ENCODE data around the gene CFAP251. TPM values are rescaled to one million over a fixed set of nuclear protein-coding genes. Genes with fewer than 3 reads are reported as not detected.

Gene CFAP251
- polyA plus RNA-seq, 3 donors, result 0.08 to 0.17 TPM; not detected in 1

GRCh38 chr12:121990692-121991603 is 72.6 kb downstream of the CFAP251 start:
- Histone ChIP-seq H3K79me2 (ENCODE audit: insufficient read depth, low read length) (no peaks in the 10 kb centered on the region), H3K4me3 (replicated peaks in 1 of 3; ENCODE audit: low read depth in 2 of 3, low read length in 3 of 3) (no peak overlapping the region), H3K27me3 (ENCODE audit: control insufficient read depth in 2 of 2, insufficient read depth in 2 of 2, low read length in 2 of 2) (no peaks in the 10 kb centered on the region), H3K9me3 (replicated peaks in 1 of 2; ENCODE audit: control insufficient read depth in 1 of 2, insufficient read depth in 1 of 2, low read length in 2 of 2) (no peaks in the 10 kb centered on the region), H3K27ac (ENCODE audit: low read depth in 1 of 2, low read length in 2 of 2) (no peak overlapping the region), H3K4me2 (replicated peaks; ENCODE audit: extremely low read depth, low read length, poor library complexity, severe bottlenecking) (no peak overlapping the region), H3K36me3 (replicated peaks in 1 of 2; ENCODE audit: control insufficient read depth in 1 of 2, insufficient read depth in 2 of 2, low read length in 2 of 2) (no peaks in the 10 kb centered on the region), H3K9ac (ENCODE audit: insufficient read depth, low read length, poor library complexity, severe bottlenecking) (no peak overlapping the region), H4K20me1 (ENCODE audit: insufficient read depth, low read length) (no peaks in the 10 kb centered on the region), H2AFZ (ENCODE audit: insufficient read depth, low read depth, low read length, poor library complexity, severe bottlenecking) (no peak overlapping the region), H3K4me1 (ENCODE audit: control insufficient read depth in 1 of 2, insufficient read depth in 2 of 2, low read length in 2 of 2) (peaks cover 8 to 10% of the 10 kb centered on the region in 2 donors)
- DNase-seq, result no peak
- intact Hi-C loops (cut with micrococcal nuclease), result no loop called here
- no peaks in the 10 kb centered on the region for H3K9me3 Mint-ChIP-seq
- peak overlapping the region in 1 of 7 donors; percentile 89 for H3K27ac Mint-ChIP-seq
- peaks cover 17% of the 10 kb centered on the region for H3K4me1 Mint-ChIP-seq
- H3K4me3 Mint-ChIP-seq, result no peak overlapping the region
- H3K27me3 Mint-ChIP-seq (ENCODE audit: low read depth in 3 of 3), result peaks cover 0 to 2% (median 0%) of the 10 kb centered on the region in 3 donors
- no peak for TF ChIP-seq CTCF (IDR thresholded peaks at IDR 0.05)
- no peaks in the 10 kb centered on the region for H3K36me3 Mint-ChIP-seq
- 75% methylated on average over 3 of the region's 10 CpGs for WGBS (ENCODE audit: insufficient coverage)

- H3K9me3 ChIP-seq (replicated peaks in 1 of 2; ENCODE audit: control insufficient read depth in 1 of 2, insufficient read depth in 1 of 2, low read length in 2 of 2), result no peaks in the 10 kb centered on the region
- peak; percentile 78 to 89 (median 82) for DNase-seq
- H3K27ac ChIP-seq (ENCODE audit: low read depth in 1 of 2, low read length in 2 of 2), result peak overlapping the region in 1 of 2 donors; percentile 67
- peaks cover 8 to 10% of the 10 kb centered on the region in 2 donors for H3K4me1 ChIP-seq (ENCODE audit: control insufficient read depth in 1 of 2, insufficient read depth in 2 of 2, low read length in 2 of 2)
- H3K4me2 ChIP-seq (replicated peaks; ENCODE audit: extremely low read depth, low read length, poor library complexity, severe bottlenecking), result peak overlapping the region; percentile 33
- no peak overlapping the region for H3K4me3 ChIP-seq (replicated peaks in 1 of 3; ENCODE audit: low read depth in 2 of 3, low read length in 3 of 3)
- Mint-ChIP-seq H3K27me3 (ENCODE audit: low read depth in 3 of 3) (peaks cover 1 to 4% (median 2%) of the 10 kb centered on the region in 3 donors), H3K9me3 (no peaks in the 10 kb centered on the region), H3K36me3 (no peaks in the 10 kb centered on the region), H3K4me3 (peak overlapping the region in 1 of 2 donors; percentile 68), H3K4me1 (peaks cover 17% of the 10 kb centered on the region), H3K27ac (peak overlapping the region in 4 of 7 donors; percentile 54 to 91 (median 86))
- H3K36me3 ChIP-seq (replicated peaks in 1 of 2; ENCODE audit: control insufficient read depth in 1 of 2, insufficient read depth in 2 of 2, low read length in 2 of 2), result no peaks in the 10 kb centered on the region
- 22% methylated on average over 16 of the region's 21 CpGs for WGBS (ENCODE audit: insufficient coverage)
- H3K9ac ChIP-seq (ENCODE audit: insufficient read depth, low read length, poor library complexity, severe bottlenecking), result no peak overlapping the region
- H3K27me3 ChIP-seq (ENCODE audit: control insufficient read depth in 2 of 2, insufficient read depth in 2 of 2, low read length in 2 of 2), result no peaks in the 10 kb centered on the region
- H4K20me1 ChIP-seq (ENCODE audit: insufficient read depth, low read length), result no peaks in the 10 kb centered on the region
- H2AFZ ChIP-seq (ENCODE audit: insufficient read depth, low read depth, low read length, poor library complexity, severe bottlenecking), result peak overlapping the region; percentile 73
- no peak for TF ChIP-seq CTCF (IDR thresholded peaks at IDR 0.05)
- intact Hi-C loops (cut with micrococcal nuclease), result no loop called here
- H3K79me2 ChIP-seq (ENCODE audit: insufficient read depth, low read length), result no peaks in the 10 kb centered on the region
Observed at GRCh38 chr12:121992059-121992879, 73.9 kb downstream of the CFAP251 start.

Measured in CD14-positive monocyte (primary cell).